SW 1271 (cell line): ENCODE measurements around the gene ADAT1.
"Not testable (repeated sequence)": the region's sequence is repeated elsewhere in the genome, so short reads cannot be mapped to it uniquely, and the experiment has no call there.

Experiments
- DNase-seq, 2 experiments: peaks; one replicate each; lab custom pipeline; 2025; lab: John Stamatoyannopoulos, UW

ADAT1 gene

GRCh38 chr16:75620326-75621169 is 2.5 kb downstream of the ADAT1 start:
- no peak for DNase-seq

GRCh38 chr16:75618780-75619179 is 4.3 kb downstream of the ADAT1 start:
- no peak for DNase-seq

- DNase-seq, result no peak
Measured at GRCh38 chr16:75617121-75617520, 6.0 kb downstream of the ADAT1 start.

- no peak for DNase-seq
Measured at GRCh38 chr16:75616521-75617010, 6.5 kb downstream of the ADAT1 start.

- DNase-seq, result no peak
Measured at GRCh38 chr16:75615619-75616018, 7.5 kb downstream of the ADAT1 start.

GRCh38 chr16:75614066-75614897 is 8.8 kb downstream of the ADAT1 start:
- DNase-seq, result no peak

- DNase-seq, result no peak
Measured at GRCh38 chr16:75606507-75606906, 16.6 kb downstream of the ADAT1 start.

GRCh38 chr16:75603241-75603640 is 19.8 kb downstream of the ADAT1 start:
- no peak for DNase-seq

- DNase-seq, result no peak
Measured at GRCh38 chr16:75599452-75600277, 23.4 kb downstream of the ADAT1 start.

GRCh38 chr16:75593825-75594820 is 29.0 kb downstream of the ADAT1 start:
- DNase-seq, result no peak

GRCh38 chr16:75593308-75593707 is 29.8 kb downstream of the ADAT1 start:
- DNase-seq, result no peak

- not testable (repeated sequence) for DNase-seq
Measured at GRCh38 chr16:75591927-75592326, 31.2 kb downstream of the ADAT1 start.

- DNase-seq, result no peak
Measured at GRCh38 chr16:75590920-75591843, 31.9 kb downstream of the ADAT1 start.

- no peak for DNase-seq
Measured at GRCh38 chr16:75589306-75589705, 33.8 kb downstream of the ADAT1 start.

- no peak for DNase-seq
Measured at GRCh38 chr16:75588716-75589115, 34.4 kb downstream of the ADAT1 start.

GRCh38 chr16:75584108-75584507 is 39.0 kb downstream of the ADAT1 start:
- DNase-seq, result no peak

GRCh38 chr16:75579281-75579834 is 43.7 kb downstream of the ADAT1 start:
- DNase-seq, result no peak

GRCh38 chr16:75578725-75579124 is 44.4 kb downstream of the ADAT1 start:
- DNase-seq, result no peak

GRCh38 chr16:75578212-75578611 is 44.9 kb downstream of the ADAT1 start:
- no peak for DNase-seq
